OCI-LY3 (cell line): ENCODE data around the gene RRAGB.

Experiments
- H2AFZ ChIP-seq: fragments of 200-600, 300-600 bp; shearing (Covaris generic); 2 replicates; pipeline ENCODE4 v1.6.0; 2014; ENCODE audit warnings: antibody characterized with exemption, low read depth, low read length
- H3K27ac ChIP-seq: fragments of 200-600, 300-600 bp; sonication (generic); 2 replicates; pipeline ENCODE4 v1.5.1; 2014; ENCODE audit warnings: mild to moderate bottlenecking, low read length, moderate library complexity, mixed read lengths
- H3K27me3 ChIP-seq: fragments of 200-600, 300-600 bp; sonication (generic); 2 replicates; pipeline ENCODE4 v1.6.1; 2014; ENCODE audit warnings: low read depth, low read length, mixed read lengths
- H3K36me3 ChIP-seq: fragments of 200-600, 300-600 bp; sonication (generic); replicated peaks from 2 replicates; pipeline ENCODE3; 2014; ENCODE audit warnings: low read depth, low read length, mixed read lengths
- H3K4me1 ChIP-seq: fragments of 300-600, 200-600 bp; sonication (generic); 2 replicates; pipeline ENCODE4 v1.6.1; 2014; ENCODE audit warnings: low read length, mixed read lengths
- H3K4me2 ChIP-seq: fragments of 200-600, 300-600 bp; sonication (generic); 2 replicates; pipeline ENCODE4 v1.6.1; 2014; ENCODE audit warnings: low read length, mixed read lengths
- H3K4me3 ChIP-seq: fragments of 300-600, 200-600 bp; sonication (generic); 2 replicates; pipeline ENCODE4 v1.5.1; 2014; ENCODE audit warnings: antibody characterized with exemption, mild to moderate bottlenecking, low read length, moderate library complexity
- H3K79me2 ChIP-seq: fragments of 300-600, 200-600 bp; shearing (Covaris generic); 2 replicates; pipeline ENCODE4 v1.6.1; 2014; ENCODE audit warnings: mild to moderate bottlenecking, low read length, mixed read lengths
- H3K9ac ChIP-seq: fragments of 300-600, 200-600 bp; shearing (Covaris generic); 2 replicates; pipeline ENCODE4 v1.6.0; 2014; ENCODE audit warnings: mild to moderate bottlenecking, low read length, moderate library complexity
- H3K9me3 ChIP-seq: fragments of 200-600, 300-600 bp; shearing (Covaris generic); 2 replicates; pipeline ENCODE4 v1.6.1; 2014; ENCODE audit warnings: low read length, mixed read lengths; ENCODE audit not compliant: insufficient read depth
- H4K20me1 ChIP-seq: fragments of 200-600, 300-600 bp; sonication (generic); 2 replicates; pipeline ENCODE4 v1.6.1; 2016; ENCODE audit warnings: low read length, mixed read lengths; ENCODE audit not compliant: insufficient read depth
- EZH2phosphoT487 ChIP-seq: fragments of 200-600 bp; shearing (Covaris generic); IDR thresholded peaks from 2 replicates; pipeline ENCODE4 v1.6.1; 2018; ENCODE audit warnings: antibody characterized with exemption, mixed run types, low read depth
- TF ChIP-seq, protein P1 (sequence below): fragments of 200-600, 300-600 bp; sonication (generic); IDR thresholded peaks from 2 replicates; pipeline ENCODE4 v1.5.1; 2014; ENCODE audit warnings: antibody characterized with exemption, low read length, low read depth

The RRAGB gene

DNA sequence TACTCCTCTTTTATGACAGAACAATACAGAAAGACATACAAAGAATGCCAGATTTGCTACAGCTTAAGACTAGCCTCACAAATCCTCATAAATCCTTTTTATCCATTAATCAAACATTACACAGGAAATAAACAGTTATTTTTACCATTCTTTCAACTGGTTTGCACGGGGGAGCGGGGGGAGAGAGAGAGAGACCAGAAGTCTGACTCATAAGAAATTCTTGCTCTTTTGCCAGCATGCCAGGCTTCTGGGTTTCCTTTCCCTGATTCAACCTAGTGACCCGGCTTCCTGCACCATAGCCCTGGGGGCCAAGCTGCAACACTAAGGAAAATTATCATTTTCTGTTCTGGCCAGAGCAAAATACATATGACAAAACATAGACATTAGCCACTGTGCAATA is 6.8 kb upstream of the RRAGB start:
- no peaks in the 10 kb centered on the region; the same call in 1 of the 2 replicates for H3K9me3 ChIP-seq

DNA sequence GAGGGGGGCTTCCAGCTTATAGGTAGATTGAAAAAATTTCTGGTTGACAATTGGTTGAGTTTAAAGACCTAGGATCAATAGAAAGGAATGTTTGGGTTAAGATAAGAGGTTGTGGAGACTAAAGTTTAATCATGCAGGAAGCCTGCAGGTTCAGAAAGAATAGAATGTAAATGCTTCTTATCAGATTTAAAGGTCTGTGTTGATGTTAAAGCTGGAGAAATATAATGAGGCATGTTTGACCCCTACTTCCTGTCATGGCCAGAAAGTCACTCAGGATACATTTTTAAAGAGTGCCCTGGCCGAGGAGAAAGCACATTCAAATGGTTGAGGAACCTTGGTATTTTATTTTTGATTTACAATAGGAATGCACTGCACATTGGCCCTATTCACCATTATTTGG is 3.9 kb upstream of the RRAGB start:
- H2AFZ ChIP-seq: no peak overlapping the region
- TF ChIP-seq EZH2phosphoT487: no peak
- TF ChIP-seq, protein P1, sequence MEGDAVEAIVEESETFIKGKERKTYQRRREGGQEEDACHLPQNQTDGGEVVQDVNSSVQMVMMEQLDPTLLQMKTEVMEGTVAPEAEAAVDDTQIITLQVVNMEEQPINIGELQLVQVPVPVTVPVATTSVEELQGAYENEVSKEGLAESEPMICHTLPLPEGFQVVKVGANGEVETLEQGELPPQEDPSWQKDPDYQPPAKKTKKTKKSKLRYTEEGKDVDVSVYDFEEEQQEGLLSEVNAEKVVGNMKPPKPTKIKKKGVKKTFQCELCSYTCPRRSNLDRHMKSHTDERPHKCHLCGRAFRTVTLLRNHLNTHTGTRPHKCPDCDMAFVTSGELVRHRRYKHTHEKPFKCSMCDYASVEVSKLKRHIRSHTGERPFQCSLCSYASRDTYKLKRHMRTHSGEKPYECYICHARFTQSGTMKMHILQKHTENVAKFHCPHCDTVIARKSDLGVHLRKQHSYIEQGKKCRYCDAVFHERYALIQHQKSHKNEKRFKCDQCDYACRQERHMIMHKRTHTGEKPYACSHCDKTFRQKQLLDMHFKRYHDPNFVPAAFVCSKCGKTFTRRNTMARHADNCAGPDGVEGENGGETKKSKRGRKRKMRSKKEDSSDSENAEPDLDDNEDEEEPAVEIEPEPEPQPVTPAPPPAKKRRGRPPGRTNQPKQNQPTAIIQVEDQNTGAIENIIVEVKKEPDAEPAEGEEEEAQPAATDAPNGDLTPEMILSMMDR: no peak
- H3K9ac ChIP-seq: no peak overlapping the region
- H3K36me3 ChIP-seq: no peaks in the 10 kb centered on the region
- no peaks in the 10 kb centered on the region for H4K20me1 ChIP-seq
- H3K4me1 ChIP-seq: peaks cover 5% of the 10 kb centered on the region
- H3K9me3 ChIP-seq: no peaks in the 10 kb centered on the region; the same call in 1 of the 2 replicates
- H3K4me2 ChIP-seq: no peak overlapping the region
- no peak overlapping the region for H3K4me3 ChIP-seq
- peaks cover 6% of the 10 kb centered on the region for H3K79me2 ChIP-seq
- no peak overlapping the region for H3K27ac ChIP-seq
- H3K27me3 ChIP-seq: no peaks in the 10 kb centered on the region

More for the DNA sequence above, 6.8 kb upstream of the RRAGB start:
- TF ChIP-seq EZH2phosphoT487: no peak
- TF ChIP-seq, protein P1: no peak
- H3K79me2 ChIP-seq: no peaks in the 10 kb centered on the region
- no peaks in the 10 kb centered on the region for H3K4me1 ChIP-seq
- no peak overlapping the region for H3K27ac ChIP-seq
- no peaks in the 10 kb centered on the region for H4K20me1 ChIP-seq
- no peak overlapping the region for H3K4me2 ChIP-seq
- no peaks in the 10 kb centered on the region for H3K27me3 ChIP-seq
- H2AFZ ChIP-seq: no peak overlapping the region
- no peak overlapping the region for H3K9ac ChIP-seq
- H3K36me3 ChIP-seq: no peaks in the 10 kb centered on the region
- H3K4me3 ChIP-seq: no peak overlapping the region

DNA sequence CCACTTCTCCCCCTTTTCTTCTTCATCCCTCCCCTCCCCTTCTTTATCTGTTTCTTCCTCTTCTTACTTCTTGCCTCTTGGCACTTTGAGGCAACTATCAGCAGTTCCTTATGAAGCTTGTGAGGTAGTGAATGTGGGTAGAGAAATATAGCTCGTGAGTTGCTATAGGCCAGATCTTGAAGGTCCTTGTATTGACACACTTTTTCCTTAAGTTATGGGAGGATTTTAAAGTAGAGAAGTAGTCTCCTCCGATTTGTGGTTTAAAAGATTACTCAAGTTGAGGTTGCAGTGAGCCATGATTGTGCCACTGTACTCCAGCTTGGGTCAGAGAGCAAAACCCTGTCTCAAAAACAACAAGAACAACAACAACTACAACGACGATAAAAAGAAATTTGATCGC is 3.4 kb upstream of the RRAGB start:
- TF ChIP-seq EZH2phosphoT487: no peak
- TF ChIP-seq, protein P1: no peak
- Histone ChIP-seq H3K4me3 (no peak overlapping the region), H3K79me2 (peaks cover 11% of the 10 kb centered on the region), H3K27ac (no peak overlapping the region), H3K4me2 (no peak overlapping the region), H2AFZ (no peak overlapping the region), H3K9me3 (no peaks in the 10 kb centered on the region; the same call in 1 of the 2 replicates), H4K20me1 (no peaks in the 10 kb centered on the region), H3K4me1 (peaks cover 7% of the 10 kb centered on the region), H3K27me3 (no peaks in the 10 kb centered on the region), H3K9ac (no peak overlapping the region), H3K36me3 (no peaks in the 10 kb centered on the region)

DNA sequence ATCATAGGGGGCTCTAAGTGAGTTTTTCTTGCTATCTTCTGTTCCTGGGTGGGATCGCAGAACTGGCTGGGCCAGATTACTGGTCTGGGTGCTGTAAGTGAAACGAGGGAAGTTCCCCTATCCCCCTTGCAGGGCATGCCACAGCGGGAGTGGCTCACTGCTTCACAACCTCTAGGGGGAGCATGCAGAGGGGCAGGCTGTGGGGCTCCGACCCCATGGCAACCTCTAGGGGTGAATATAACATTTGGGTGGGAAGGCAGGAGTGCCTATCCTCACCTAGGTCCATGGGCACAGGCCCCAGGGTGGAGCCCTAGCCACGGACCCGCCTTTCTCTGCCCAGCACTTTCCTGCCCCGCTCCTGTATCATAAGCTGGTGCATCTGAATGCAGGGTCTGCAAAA is 1.7 kb upstream of the RRAGB start:
- Histone ChIP-seq H3K9me3 (no peaks in the 10 kb centered on the region), H3K27me3 (no peaks in the 10 kb centered on the region), H3K36me3 (no peaks in the 10 kb centered on the region), H3K9ac (no peak overlapping the region), H2AFZ (no peak overlapping the region; the same call in 1 of the 2 replicates), H3K4me2 (no peak overlapping the region), H3K4me1 (peaks cover 7% of the 10 kb centered on the region), H3K79me2 (peaks cover 12% of the 10 kb centered on the region), H3K27ac (no peak overlapping the region), H4K20me1 (no peaks in the 10 kb centered on the region), H3K4me3 (no peak overlapping the region)
- TF ChIP-seq EZH2phosphoT487: no peak
- TF ChIP-seq, protein P1: peak; percentile 36
